Tibial artery (tissue), 4 donors: Measurements from ENCODE around the gene WDR37.

ENCODE experiments used
- DNase-seq, 2 donors: peaks; one replicate each; pipeline ENCODE4 v3.0.0-alpha.2; 2019
- H3K27ac ChIP-seq, 2 donors: fragments of 200-600 bp; sonication (generic) in 1 of 2; 1 replicate in 1 of 2; 2 replicates in 1 of 2; pipeline ENCODE4 v1.5.1; 2018 to 2019; ENCODE audit warnings: mild to moderate bottlenecking in 1 of 2
- H3K27me3 ChIP-seq, 2 donors: fragments of 200-600 bp; sonication (generic) in 1 of 2; one replicate each; pipeline versions ENCODE4 v1.5.1 to v1.6.0; 2016 to 2019
- H3K36me3 ChIP-seq, 3 donors: fragments of 200-600 bp; sonication (generic) in 2 of 3; one replicate each; pipeline ENCODE4 v1.5.1; 2016 to 2019; ENCODE audit warnings: mild to moderate bottlenecking in 2 of 3
- H3K4me1 ChIP-seq, 4 donors: fragments of 200-600 bp; sonication (generic) in 2 of 4; 1 replicate in 3 of 4; 2 replicates in 1 of 4; pipeline ENCODE4 v1.5.1; 2016 to 2019
- H3K4me3 ChIP-seq, 2 donors: fragments of 200-600 bp; sonication (generic) in 1 of 2; 1 replicate in 1 of 2; 2 replicates in 1 of 2; pipeline ENCODE4 v1.5.1; 2018 to 2019; ENCODE audit warnings: mild to moderate bottlenecking in 2 of 2
- H3K9me3 ChIP-seq, 3 donors: fragments of 200-600 bp; sonication (generic) in 1 of 3; one replicate each; pipeline ENCODE4 v1.5.1; 2016 to 2019
- CTCF ChIP-seq, 2 experiments: fragments of 200-600 bp in 1 of 2; fragments of 450-650 bp in 1 of 2; IDR thresholded peaks; one replicate each; pipeline ENCODE4 v1.5.1; 2017 to 2019; ENCODE audit warnings: antibody characterized with exemption in 2 of 2, mild to moderate bottlenecking in 1 of 2, moderate library complexity in 1 of 2
- intact Hi-C: fragments of 100-400 bp; cut with DNase I; formaldehyde crosslinking; loops from one replicate; pipeline ENCODE4 v1.15.0; 2023; ENCODE audit warnings: low total_unique reads

Gene WDR37

GRCh38 chr10:1166101-1166827, 110.1 kb downstream of the WDR37 start:
- Histone ChIP-seq H3K4me3 (no peak overlapping the region), H3K4me1 (no peaks in the 10 kb centered on the region), H3K27ac (no peak overlapping the region), H3K27me3 (peaks cover 0 to 9% of the 10 kb centered on the region in 2 donors), H3K36me3 (no peaks in the 10 kb centered on the region), H3K9me3 (no peaks in the 10 kb centered on the region)
- no peak for TF ChIP-seq CTCF (IDR thresholded peaks at IDR 0.05)
- peak; percentile 18 to 41 for DNase-seq
- intact Hi-C loops, result no loop called here

- no peak for TF ChIP-seq CTCF (IDR thresholded peaks at IDR 0.05)
- no peaks in the 10 kb centered on the region for H3K4me1 ChIP-seq
- no peak overlapping the region for H3K4me3 ChIP-seq
- DNase-seq, result peak; percentile 2 to 56
- H3K9me3 ChIP-seq, result no peaks in the 10 kb centered on the region
- intact Hi-C loops, result no loop called here
- no peaks in the 10 kb centered on the region for H3K36me3 ChIP-seq
- peaks cover 0 to 12% of the 10 kb centered on the region in 2 donors for H3K27me3 ChIP-seq
- no peak overlapping the region for H3K27ac ChIP-seq
Measured at GRCh38 chr10:1166828-1167275, 110.7 kb downstream of the WDR37 start.

- intact Hi-C loops, result no loop called here
- Histone ChIP-seq H3K27me3 (peaks cover 0 to 17% of the 10 kb centered on the region in 2 donors), H3K27ac (no peak overlapping the region), H3K36me3 (no peaks in the 10 kb centered on the region), H3K4me3 (no peak overlapping the region), H3K9me3 (no peaks in the 10 kb centered on the region), H3K4me1 (no peaks in the 10 kb centered on the region)
- TF ChIP-seq CTCF (IDR thresholded peaks at IDR 0.05), result no peak
- DNase-seq, result peak; percentile 13 to 33
Measured at GRCh38 chr10:1168763-1169162, 112.6 kb downstream of the WDR37 start.

- Histone ChIP-seq H3K4me1 (no peaks in the 10 kb centered on the region), H3K27ac (no peak overlapping the region), H3K4me3 (no peak overlapping the region), H3K36me3 (no peaks in the 10 kb centered on the region), H3K9me3 (no peaks in the 10 kb centered on the region), H3K27me3 (peaks cover 0 to 17% of the 10 kb centered on the region in 2 donors)
- no peak for TF ChIP-seq CTCF (IDR thresholded peaks at IDR 0.05)
- intact Hi-C loops, result no loop called here
- peak in 1 of 2 donors; percentile 49 for DNase-seq
Measured at GRCh38 chr10:1169186-1169885, 113.2 kb downstream of the WDR37 start.

- TF ChIP-seq CTCF (IDR thresholded peaks at IDR 0.05), result no peak
- Histone ChIP-seq H3K4me1 (no peaks in the 10 kb centered on the region), H3K27ac (no peak overlapping the region), H3K4me3 (no peak overlapping the region), H3K9me3 (no peaks in the 10 kb centered on the region), H3K27me3 (peaks cover 0 to 17% of the 10 kb centered on the region in 2 donors), H3K36me3 (no peaks in the 10 kb centered on the region)
- DNase-seq, result peak in 1 of 2 donors; percentile 38
- intact Hi-C loops, result no loop called here
Measured at GRCh38 chr10:1169981-1170866, 114.0 kb downstream of the WDR37 start.
